Measurements from ENCODE around the gene KRTAP16-1.
"Not testable (repeated sequence)": the region's sequence is repeated elsewhere in the genome, so short reads cannot be mapped to it uniquely, and the experiment has no call there.

KRTAP16-1 gene

DNA sequence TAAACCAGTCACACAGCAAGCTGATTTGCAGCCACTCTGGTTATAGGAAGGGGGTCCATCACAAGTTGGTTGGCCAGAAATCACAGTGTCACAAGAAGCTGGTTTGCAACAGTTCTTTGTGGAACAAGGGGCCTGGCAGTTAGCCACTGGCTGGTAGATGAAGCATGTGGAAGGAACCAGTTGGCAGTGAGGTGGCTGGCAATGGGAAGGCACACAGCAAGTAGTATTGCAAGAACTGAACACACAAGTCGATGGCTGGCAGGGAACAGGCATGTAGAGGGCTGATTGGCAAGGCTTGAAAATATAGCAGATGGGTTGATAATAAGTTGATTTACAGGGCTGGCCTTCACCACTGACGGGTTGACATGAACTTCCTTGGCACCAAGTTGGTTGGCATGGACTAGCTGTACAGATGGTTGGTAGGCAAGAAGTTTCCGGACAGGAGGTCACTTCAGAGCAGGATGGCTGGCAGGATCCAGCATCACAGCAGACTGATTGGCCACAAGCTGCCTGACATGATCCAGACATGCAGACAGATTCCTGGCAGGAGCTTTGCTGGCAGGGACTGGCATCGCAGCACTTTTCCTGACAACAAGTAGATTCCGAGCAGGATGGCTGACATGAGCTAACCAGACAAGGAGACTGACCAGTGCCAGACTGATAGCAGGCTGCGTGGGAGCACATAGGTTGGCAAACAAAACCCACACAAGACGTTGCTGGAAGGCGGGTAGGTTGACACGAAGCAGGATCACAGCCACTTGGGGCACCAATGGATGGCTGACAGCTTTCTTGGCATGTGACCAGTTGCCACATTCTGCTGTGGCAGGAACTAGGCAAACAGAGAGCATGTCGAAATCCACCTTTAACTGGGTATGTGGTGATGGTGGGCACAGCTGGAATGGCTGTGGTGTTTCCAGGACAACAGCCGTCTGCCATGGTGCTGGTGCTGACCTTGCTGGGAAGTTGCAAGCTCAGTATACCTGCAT is 6.9 kb downstream of the KRTAP16-1 start, which contains the start of gene KRTAP29-1:
Gene KRTAP29-1 (minus strand): TSS at position 936 of the 986 bp plus-strand sequence. CDS start 0 bp downstream, at position 936.
- no peak for DNase-seq

DNA sequence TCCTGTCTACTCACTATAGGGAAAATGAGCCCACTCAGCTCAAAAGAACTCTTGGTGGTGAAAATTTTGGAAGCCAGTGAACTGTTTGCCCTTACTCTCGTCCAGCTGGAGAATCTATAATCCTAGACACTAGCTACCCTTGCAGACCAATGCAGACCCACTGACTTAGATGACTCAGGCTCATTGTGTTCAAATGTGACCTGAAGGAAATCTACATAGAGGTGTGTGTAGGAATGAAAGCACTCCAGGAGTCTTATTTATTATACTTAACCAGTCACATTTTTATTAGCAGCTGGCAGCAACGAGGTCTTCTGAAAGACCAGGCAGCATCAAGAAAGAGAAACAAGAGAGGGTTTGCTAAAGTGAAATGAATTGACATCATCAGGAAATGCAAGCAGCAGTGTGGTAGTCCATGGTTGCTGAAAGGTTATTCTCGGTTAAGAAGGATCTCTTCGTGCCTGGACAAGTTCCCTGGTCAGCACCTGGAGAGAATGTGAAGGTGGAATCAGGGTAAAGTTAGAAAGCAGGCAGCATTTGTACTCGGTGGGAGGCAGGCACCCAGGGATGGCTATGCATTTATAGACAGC is 7.8 kb downstream of the KRTAP16-1 start:
- DNase-seq = no peak

DNA sequence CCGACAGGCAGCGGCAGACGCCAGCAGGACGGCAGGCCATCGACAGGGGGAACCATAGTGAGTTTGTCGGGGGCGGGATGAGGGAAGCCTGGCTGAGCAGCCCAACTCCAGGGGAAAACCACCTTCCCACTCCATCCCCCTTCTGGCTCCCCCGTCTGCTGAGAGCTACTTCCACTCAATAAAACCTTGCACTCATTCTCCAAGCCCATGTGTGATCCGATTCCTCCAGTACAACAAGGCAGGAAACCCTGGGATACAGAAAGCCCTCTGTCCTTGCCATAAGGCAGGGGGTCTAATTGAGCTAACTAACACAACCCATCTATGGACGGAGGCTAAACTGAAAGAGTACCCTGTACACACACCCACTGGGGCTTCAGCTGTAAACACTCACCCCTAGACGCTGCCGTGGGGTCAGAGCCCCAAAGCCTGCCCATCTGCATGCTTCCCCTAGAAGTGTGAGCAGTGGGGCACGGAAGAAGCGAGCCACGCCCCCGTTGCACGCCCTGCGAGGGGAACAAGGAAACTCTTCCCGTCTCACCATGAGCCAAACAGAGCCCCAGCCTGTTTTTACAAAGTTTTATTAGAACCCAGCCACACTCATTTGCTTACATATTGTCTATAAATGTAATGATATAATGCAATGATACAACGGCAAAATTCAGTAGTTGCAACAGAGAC is 10.5 kb downstream of the KRTAP16-1 start:
- DNase-seq = no peak

- no peak for DNase-seq
Observed at GRCh38 chr17:41296846-41297245, 12.3 kb downstream of the KRTAP16-1 start.

GRCh38 chr17:41294016-41294415 is 15.1 kb downstream of the KRTAP16-1 start:
- DNase-seq = no peak

DNA sequence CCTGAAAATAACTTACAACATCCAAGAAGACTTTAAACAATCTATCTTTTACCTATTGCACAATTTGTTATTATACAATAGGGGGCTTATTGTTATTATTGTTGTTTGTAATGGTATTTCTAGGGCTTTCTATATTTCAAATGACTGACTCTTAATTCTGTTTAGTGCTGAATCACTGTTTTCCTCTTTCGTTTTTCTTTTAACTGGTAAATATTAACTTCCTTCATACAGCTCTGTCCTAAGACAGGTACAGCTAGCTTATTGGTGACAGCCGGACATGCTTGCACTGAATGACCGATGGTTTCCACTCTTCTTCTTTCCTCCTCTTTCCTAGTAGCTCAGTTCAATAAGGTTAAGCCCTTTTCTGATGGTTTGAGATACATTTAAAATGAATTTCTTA is 22.1 kb downstream of the KRTAP16-1 start:
- DNase-seq = no peak

- DNase-seq = no peak
Observed at GRCh38 chr17:41284546-41284945, 24.6 kb downstream of the KRTAP16-1 start.

- DNase-seq = no peak
Observed at GRCh38 chr17:41284043-41284442, 25.1 kb downstream of the KRTAP16-1 start.

DNA sequence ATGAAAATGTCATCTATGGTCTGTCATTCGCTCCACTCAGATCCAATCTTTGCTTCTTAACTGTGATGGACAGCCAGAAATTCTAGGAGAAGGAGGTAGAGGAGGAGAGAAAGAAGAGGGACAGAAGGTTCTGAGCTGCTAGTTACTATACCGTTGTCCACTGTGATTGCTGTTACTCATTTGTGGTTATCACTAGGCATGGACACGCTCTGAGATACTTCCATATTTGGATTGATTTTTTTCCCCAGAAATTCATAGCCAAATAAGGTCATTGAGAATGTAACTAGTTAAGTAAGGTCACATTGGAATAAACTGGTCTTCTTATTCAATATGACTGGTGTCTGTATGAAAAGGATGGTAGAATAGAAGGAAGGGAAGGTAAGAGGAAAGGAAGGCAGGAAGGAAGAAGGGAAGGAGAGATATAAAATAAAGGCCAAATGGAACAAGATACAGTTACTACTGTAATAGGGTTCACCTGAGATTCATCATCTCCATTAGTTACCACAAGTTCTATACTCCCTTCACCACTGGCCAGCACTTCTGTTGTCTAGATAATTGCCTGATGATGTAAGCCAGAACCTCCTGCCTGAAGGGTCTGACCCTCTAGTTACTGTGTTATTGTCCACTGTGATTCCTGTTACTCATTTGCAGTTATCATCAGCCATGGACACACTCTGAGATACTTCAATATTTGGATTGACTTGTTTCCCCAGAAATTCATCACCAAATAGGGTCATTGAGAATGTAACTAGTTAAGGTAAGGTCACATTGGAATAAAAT is 30.7 kb downstream of the KRTAP16-1 start:
- DNase-seq = no peak

GRCh38 chr17:41275648-41276190 is 33.4 kb downstream of the KRTAP16-1 start, which contains the start of gene KRTAP9-7:
TSS of gene KRTAP9-7 (plus strand) at chr17:41275698. CDS start at chr17:41275698, 0 bp downstream.
- DNase-seq = not testable (repeated sequence)

DNA sequence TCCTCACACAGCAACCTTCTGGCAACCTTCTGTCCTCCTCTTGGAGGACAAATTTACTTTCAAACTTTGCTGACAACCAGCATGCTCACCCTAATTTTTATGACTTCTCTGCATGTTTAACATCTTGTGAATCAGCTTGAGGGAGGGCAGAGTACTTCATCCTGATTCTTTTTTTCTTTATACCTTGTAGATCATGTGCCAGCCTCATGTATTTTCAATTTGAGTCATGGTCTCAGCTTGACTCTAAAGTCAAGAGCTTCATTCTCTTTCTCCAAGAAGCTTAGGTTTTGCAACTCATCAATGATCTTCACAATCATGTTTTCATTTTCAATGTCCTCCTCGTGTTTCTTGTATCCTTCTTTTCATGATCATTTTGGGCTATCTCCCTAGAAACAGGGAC is 37.3 kb downstream of the KRTAP16-1 start:
- DNase-seq = no peak

- not testable (repeated sequence) for DNase-seq
Observed at GRCh38 chr17:41271323-41271722, 37.8 kb downstream of the KRTAP16-1 start.

- no peak for DNase-seq
Observed at GRCh38 chr17:41267711-41268110, 41.4 kb downstream of the KRTAP16-1 start.

- no peak for DNase-seq
Observed at GRCh38 chr17:41265078-41265477, 44.0 kb downstream of the KRTAP16-1 start, which contains the start of gene KRTAP9-6. TSS of gene KRTAP9-6 (plus strand) at chr17:41265378. CDS start at chr17:41265378, 0 bp downstream.

DNA sequence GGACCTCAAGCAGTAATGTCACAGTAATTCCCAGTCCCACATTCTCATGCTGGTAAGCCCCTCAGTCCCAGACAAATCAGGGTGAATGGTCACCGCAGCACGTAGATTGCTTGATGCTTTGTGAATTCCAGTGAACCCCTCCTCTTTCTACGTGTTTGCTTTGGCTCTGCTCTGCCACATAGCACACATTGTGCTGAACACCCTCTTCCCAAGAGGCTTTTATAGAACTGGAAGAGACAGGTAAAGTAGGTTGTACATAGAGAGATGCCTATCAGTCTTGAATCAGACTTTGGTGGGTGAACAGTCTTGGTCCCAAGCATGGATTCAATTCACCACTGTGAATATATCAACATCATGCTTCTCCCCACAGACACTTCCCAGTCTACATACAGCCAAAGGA is 44.5 kb downstream of the KRTAP16-1 start:
- no peak for DNase-seq

GRCh38 chr17:41263212-41263611 is 45.9 kb downstream of the KRTAP16-1 start:
- DNase-seq = no peak

GRCh38 chr17:41258406-41258805 is 50.7 kb downstream of the KRTAP16-1 start:
- no peak for DNase-seq

All from stimulated activated CD4-positive, alpha-beta T cell treated with anti-CD3 and anti-CD28 coated beads, Interleukin-4, amount 100 ng/mL, for 24 hours (primary cell).